BE2C (cell line): ENCODE measurements around the gene TXNL4B.
A peak's percentile ranks its signal among the peaks of the same experiment; 100 is the strongest.

ENCODE experiments used
- DNase-seq: peaks from one replicate; pipeline ENCODE4 v3.0.0-alpha.2; 2020
- H3K27me3 ChIP-seq: fragments of 250-450 bp; sonication (Bioruptor Pico); 2 replicates; pipeline ENCODE4 v1.5.1; 2020; ENCODE audit warnings: mild to moderate bottlenecking
- H3K36me3 ChIP-seq: fragments of 250-450 bp; sonication (Bioruptor Pico); 2 replicates; pipeline ENCODE4 v1.5.1; 2020; ENCODE audit warnings: mild to moderate bottlenecking
- H3K4me1 ChIP-seq: fragments of 250-450 bp; sonication (Bioruptor Pico); 2 replicates; pipeline ENCODE4 v1.5.1; 2020
- H3K4me3 ChIP-seq: 2 replicates; pipeline ENCODE4 v1.5.1; 2011; ENCODE audit warnings: low read depth, low read length
- H3K9me3 ChIP-seq: fragments of 250-450 bp; sonication (Bioruptor Pico); 2 replicates; pipeline ENCODE4 v1.5.1; 2020
- CTCF ChIP-seq: IDR thresholded peaks from 2 replicates; pipeline ENCODE4 v1.5.1; 2012; ENCODE audit warnings: mild to moderate bottlenecking, low read depth, low read length

The TXNL4B gene

GRCh38 chr16:72105978-72106377, 12.6 kb upstream of the TXNL4B start:
- Histone ChIP-seq H3K4me1 (no peaks in the 10 kb centered on the region), H3K27me3 (no peaks in the 10 kb centered on the region), H3K9me3 (no peaks in the 10 kb centered on the region), H3K36me3 (peaks cover 100% of the 10 kb centered on the region), H3K4me3 (no peak overlapping the region)
- DNase-seq = no peak
- TF ChIP-seq CTCF = no peak

- H3K27me3 ChIP-seq = no peaks in the 10 kb centered on the region
- H3K36me3 ChIP-seq = peaks cover 100% of the 10 kb centered on the region
- no peaks in the 10 kb centered on the region for H3K4me1 ChIP-seq
- H3K9me3 ChIP-seq = no peaks in the 10 kb centered on the region
- no peak for TF ChIP-seq CTCF
- no peak for DNase-seq
- no peak overlapping the region for H3K4me3 ChIP-seq
Observed at GRCh38 chr16:72104905-72105304, 11.5 kb upstream of the TXNL4B start.

GRCh38 chr16:72101195-72101594, 7.8 kb upstream of the TXNL4B start:
- Histone ChIP-seq H3K27me3 (no peaks in the 10 kb centered on the region), H3K9me3 (no peaks in the 10 kb centered on the region), H3K36me3 (peaks cover 98% of the 10 kb centered on the region), H3K4me1 (no peaks in the 10 kb centered on the region), H3K4me3 (no peak overlapping the region)
- no peak for TF ChIP-seq CTCF
- no peak for DNase-seq

GRCh38 chr16:72099377-72099818, 6.0 kb upstream of the TXNL4B start:
- H3K4me1 ChIP-seq = no peaks in the 10 kb centered on the region; the same call in 1 of the 2 replicates
- peak; percentile 71 for TF ChIP-seq CTCF
- H3K36me3 ChIP-seq = peaks cover 82% of the 10 kb centered on the region
- H3K27me3 ChIP-seq = no peaks in the 10 kb centered on the region
- no peaks in the 10 kb centered on the region for H3K9me3 ChIP-seq
- peak; percentile 70 for DNase-seq
- H3K4me3 ChIP-seq = no peak overlapping the region

- H3K4me3 ChIP-seq = no peak overlapping the region
- TF ChIP-seq CTCF = no peak
- H3K36me3 ChIP-seq = peaks cover 77% of the 10 kb centered on the region
- no peaks in the 10 kb centered on the region for H3K27me3 ChIP-seq
- no peak for DNase-seq
- H3K9me3 ChIP-seq = no peaks in the 10 kb centered on the region
- H3K4me1 ChIP-seq = no peaks in the 10 kb centered on the region; the same call in 1 of the 2 replicates
Observed at GRCh38 chr16:72098936-72099335, 5.5 kb upstream of the TXNL4B start.

- no peak for DNase-seq
- no peaks in the 10 kb centered on the region for H3K9me3 ChIP-seq
- H3K27me3 ChIP-seq = no peaks in the 10 kb centered on the region
- no peaks in the 10 kb centered on the region; the same call in 1 of the 2 replicates for H3K4me1 ChIP-seq
- H3K4me3 ChIP-seq = peak overlapping the region; percentile 98
- H3K36me3 ChIP-seq = peaks cover 38% of the 10 kb centered on the region
- no peak for TF ChIP-seq CTCF
Observed at GRCh38 chr16:72094266-72094610, 818 bp upstream of the TXNL4B start.
